ENCODE results near the gene TSTD1.
A peak's percentile ranks its signal among the peaks of the same experiment; 100 is the strongest.
"Not testable (repeated sequence)": the region's sequence is repeated elsewhere in the genome, so short reads cannot be mapped to it uniquely, and the experiment has no call there.

TSTD1 gene

GRCh38 chr1:161068306-161069234 lies 29.8 kb upstream of the TSTD1 start:
- no peak for DNase-seq

DNA sequence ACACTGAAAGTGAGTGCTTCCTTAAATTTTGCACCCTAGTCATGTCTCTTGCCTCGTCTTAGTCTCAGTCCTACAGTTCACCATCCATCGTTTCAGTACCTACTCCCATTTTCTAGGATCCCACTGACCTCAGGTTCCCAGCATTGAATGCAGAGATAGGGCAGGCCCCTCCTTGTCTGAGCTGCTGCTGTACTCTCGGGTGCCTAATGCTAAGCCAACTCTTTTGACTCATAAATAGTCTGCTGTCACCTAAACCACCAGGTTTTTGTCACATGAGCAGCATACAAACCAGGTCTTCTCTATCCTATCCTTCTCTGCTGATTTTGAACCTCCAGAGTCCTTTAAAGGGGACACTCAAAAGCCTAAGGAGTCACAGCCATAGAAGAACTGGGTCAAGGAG lies 27.9 kb upstream of the TSTD1 start:
- no peak for DNase-seq

DNA sequence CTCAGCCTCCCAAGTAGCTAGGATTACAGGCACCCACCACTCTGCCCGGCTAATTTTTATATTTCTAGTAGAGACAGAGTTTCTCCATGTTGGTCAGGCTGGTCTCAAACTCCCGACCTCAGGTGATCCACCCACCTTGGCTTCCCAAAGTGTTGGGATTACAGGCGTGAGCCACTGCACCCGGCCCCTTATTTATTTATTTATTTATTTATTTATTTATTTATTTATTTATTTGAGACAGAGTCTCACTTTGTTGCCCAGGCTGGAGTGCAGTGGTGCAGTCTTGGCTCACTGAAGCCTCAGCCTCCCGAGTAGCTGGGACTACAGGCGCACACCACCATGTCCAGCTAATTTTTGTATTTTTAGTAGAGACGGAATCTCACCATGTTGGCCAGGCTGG lies 26.9 kb upstream of the TSTD1 start:
- not testable (repeated sequence) for DNase-seq

GRCh38 chr1:161063936-161064335 lies 25.2 kb upstream of the TSTD1 start:
- DNase-seq, result not testable (repeated sequence)

DNA sequence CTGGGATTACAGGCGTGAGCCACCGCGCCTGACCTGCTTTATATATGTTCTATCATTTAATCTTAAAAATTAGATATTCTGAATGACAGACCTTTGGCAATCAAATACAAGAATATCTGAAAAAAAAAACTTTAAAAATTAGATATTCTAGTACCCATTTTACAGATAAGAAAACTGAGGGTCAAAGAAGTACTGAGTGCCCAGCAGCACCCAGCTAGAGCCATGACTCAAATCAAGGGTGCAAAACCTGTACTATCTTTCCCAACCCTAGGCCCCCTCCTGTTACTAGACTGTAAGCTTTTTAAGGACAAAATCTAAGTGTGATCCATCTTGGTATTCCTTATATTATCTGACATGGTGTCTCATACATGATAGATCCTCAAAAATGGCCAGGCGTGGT lies 22.7 kb upstream of the TSTD1 start:
- no peak for DNase-seq

- DNase-seq, result no peak
Measured at GRCh38 chr1:161059293-161059692, 20.5 kb upstream of the TSTD1 start.

DNA sequence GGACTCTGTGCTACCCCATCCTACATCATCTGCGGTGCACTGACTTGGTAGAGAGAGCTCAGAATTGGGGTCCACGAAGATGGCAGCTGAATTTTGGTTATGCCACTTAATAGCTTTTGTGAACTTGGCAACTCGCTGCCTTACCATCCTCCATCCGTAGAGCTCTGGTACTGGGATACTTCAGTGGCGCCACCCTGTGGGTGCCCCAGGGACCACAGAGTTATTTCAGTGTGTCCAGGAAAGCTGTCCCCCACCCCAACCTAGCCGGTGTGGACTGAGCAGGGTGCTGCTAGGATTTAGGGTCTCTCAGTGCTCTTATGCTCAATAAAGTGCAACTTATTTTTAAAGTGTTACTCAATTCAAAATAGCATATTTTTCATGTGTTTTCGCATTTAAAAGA lies 16.0 kb upstream of the TSTD1 start:
- no peak for DNase-seq

DNA sequence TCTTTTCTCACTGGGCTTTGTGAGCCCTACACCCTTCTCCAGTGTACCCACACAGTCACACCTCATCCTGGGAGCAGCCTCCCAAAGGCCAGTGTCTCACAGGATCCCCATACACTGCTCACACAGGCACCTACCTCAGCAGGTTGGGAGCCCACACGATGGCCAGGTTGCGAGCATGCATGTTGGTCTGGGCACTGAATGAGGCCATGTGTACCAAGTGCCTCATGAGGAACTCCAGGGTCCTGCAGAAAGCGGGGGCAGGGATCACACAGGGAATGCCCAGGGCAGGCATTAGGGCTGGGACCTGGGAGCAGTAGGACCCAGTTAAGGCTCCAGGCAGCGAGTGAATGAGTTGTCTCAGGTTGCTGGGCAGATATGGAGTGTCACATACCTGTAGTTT lies 15.5 kb upstream of the TSTD1 start:
- no peak for DNase-seq

DNA sequence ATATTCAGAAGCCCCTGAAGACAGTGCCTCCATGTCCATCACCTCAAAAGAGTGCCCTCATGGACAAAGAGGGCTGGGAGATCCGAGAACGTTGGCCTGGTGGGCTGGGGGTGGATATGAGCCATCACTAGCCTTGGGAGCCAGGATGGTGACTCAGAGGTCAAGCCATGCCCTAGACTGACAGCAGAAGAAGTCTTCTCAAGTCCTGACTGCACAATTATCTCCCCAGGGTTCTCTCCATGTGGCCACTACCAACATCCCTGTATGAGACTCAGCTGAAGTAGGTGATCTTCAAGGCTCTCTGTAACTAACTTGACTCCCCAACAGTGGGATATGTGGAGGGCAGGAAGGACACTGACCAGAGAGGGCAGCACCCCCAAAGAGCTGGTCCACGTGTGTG lies 14.1 kb upstream of the TSTD1 start:
- no peak for DNase-seq

DNA sequence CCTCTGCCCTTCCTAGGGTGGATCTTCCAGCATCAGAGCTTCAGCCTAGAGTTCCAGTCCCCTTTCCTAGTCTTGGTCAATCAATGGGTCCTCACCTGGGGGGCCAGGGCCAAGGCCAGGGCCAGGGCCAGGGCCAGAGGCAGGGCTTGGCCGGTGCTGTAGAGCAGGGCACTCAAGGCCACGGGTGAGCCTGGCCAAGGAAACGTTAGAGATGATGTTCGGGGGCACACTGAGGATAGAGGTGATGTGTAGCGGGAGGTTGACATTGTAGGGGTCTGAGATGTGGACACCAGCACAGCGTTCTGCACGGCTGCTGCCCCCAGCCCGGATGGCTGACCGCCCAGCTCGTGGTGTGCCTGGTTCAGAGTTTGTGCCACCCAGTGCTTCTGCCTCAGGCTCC lies 12.5 kb upstream of the TSTD1 start:
- no peak for DNase-seq

DNA sequence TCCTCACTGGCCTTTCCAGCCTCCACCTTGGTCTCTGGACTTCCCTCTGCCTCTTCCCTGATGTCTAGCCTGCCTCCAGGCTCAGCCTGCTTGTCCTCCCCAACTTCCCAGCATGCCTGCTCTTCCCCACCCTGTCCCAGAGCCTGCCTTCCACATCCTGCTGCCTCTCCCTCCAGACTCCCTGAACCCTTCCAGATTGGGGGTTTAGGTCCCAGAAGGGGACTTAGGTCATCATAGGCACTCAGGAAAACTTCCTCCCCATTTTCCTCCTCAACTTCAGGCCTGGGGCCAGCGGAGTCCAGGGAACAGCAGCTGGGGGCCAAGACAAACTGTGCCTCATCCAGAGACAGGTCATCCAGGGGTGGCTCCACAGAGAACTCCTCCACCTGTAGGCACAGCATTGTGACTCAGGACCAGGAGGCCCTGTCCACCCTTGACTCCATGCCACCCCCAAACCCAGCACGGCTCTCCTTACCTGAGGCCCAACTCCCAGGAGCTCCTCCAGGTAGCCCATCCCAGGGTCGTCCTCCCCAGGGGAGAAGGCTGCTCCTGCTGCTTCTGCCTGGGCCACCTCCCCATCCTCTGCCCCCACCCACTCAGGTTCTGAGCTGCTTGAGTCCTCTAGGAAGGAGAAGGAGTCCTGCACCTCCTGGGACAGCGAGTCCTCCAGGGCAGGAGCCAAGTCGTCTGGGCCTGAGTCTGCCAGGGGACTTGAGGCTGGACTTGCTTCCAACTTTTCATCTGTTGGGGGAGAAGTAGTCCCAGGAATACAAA lies 10.4 kb upstream of the TSTD1 start:
- no peak for DNase-seq

DNA sequence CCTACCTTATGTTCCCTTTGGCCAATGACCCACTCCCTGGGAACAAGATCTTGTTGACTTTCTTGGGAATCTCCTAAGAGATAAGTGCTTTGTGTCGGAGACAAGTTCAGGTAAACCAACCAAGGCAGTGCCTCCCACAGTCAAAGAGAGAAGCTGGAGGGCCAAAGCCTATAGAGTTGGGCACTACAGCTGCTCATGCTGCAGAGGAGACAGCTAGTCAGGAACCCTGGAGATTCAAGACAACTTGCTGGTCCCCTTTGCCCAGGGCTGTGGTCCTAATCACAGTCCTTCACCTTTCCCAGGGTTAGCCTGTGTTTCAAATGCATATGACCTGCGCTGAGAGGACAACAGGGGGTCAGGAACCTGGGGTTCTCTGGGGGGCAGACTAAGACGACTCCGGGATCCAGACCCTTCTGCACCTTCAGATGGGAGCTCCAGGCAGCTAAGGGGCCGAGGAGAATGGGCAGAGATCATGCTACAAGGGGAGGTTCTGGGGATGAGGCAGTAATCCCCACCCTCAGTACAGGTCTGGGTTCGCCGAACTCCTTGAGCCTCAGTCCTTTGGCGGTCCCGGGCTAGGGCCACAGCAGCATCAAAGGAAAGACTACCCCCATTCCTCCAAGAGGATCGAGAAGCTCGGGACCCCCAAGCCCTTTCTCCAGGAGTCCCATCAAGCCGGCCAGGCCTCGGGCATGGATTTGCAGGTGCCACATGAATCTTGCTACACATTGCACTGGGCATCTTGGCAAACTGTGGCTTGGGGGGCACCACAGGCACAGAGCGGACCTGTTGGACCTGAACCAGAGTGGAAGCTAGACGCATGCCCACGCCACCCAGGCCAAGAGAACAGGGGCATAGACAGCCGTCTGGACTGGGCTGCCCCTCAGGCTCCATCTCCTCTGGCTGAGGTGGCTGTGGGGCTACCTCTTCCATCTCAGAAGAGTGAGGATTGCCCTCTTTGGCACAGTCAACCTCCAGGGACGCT lies 9.0 kb upstream of the TSTD1 start:
- DNase-seq, result no peak

GRCh38 chr1:161046605-161047228 lies 8.0 kb upstream of the TSTD1 start:
- DNase-seq, result no peak

GRCh38 chr1:161045736-161046604 lies 7.2 kb upstream of the TSTD1 start, which contains the start of gene USF1:
TSS of gene USF1 (minus strand) at chr1:161045977. CDS start at chr1:161043275, 2,702 bp downstream.
- DNase-seq, result peak; percentile 97 to 100

GRCh38 chr1:161044908-161045735 lies 6.4 kb upstream of the TSTD1 start:
- DNase-seq, result peak; percentile 48 to 68

DNA sequence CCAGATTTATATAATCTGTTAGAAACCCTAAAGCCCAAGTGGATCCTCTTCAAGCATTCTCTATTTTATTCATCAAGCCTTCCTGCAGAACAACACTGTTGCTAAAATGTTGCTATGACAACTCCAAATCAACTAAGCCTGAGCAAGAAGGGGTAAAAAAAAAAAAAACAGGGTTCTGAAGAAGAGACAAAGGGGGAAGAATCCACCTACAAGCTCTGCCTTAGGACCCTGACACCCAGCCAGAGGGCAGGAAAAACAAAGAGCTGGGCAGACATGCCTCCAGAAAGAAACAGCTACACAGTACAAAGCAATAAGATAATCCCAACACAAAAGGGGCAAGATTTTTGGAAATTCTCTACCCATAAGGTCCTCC lies 5.8 kb upstream of the TSTD1 start:
- DNase-seq, result no peak

DNA sequence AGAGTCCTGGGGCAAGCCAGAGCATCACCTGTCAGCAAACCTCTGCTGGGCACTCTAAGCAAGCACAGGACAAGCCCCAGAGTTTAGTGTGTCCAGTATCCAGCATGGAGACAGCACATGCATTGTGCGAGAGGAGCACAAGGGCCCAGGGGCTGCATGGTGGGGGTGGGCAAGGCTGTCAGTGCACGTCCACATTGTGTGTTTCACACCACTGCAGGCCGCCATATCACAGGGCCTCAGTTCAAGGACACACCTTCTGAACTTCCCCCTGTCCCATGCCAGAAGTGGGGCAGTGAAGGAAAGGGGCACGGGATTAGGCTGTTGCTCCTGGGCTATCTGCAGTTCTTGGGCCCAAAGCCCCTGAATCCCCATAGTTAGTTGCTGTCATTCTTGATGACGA lies 782 bp upstream of the TSTD1 start:
- DNase-seq, result no peak

- DNase-seq, result no peak
Measured at GRCh38 chr1:161039154-161039545, 386 bp upstream of the TSTD1 start.

DNA sequence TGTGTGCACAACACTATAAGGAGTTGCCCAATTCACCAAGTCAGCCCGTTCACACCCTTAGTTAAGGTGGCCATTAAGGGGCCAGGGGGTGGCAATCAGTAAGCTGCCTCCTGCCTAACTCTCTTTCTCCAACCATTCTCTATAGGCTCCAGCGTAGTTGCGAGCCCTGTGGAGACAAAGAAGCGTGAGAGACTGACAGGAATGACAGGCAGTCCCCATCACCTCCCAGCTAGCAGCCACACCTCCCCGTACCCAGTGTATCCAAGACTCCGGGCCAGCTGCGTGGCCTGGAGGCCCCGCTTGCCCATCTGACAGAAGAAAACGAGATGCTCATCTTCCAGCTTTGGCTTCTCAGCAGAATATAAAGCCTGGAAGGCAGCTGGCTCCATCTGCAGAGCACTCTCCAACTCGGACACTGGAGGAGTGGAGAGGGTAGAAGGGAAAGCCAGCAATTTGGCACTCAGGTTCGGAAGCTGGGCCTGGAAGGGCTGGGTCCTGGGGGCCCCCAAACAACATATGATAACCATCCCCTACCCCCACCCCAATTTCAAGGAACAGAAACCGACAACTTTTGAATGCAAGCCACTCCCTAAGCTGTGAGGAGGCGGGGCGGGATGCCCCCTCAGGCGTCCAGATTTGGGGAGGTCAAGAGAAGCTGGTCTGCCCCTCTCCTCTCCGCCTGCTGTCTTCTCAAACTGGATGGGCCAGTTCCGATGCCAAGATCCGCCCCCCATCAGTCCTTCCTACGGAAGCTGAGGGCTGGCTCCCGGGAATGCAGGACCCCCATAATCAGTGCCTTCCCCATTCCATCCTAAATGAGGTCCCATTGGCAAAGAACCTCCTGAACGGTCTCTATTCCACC lies 872 bp downstream of the TSTD1 start:
- no peak for DNase-seq
